SIG-M5 treated with dmso at 0.1 percent for 504 hours (cell line): Measurements from ENCODE around the gene STOX1.
"Not testable (repeated sequence)": the region's sequence is repeated elsewhere in the genome, so short reads cannot be mapped to it uniquely, and the experiment has no call there.

ENCODE experiments used
- DNase-seq: peaks from one replicate; lab custom pipeline; 2025; ENCODE audit not compliant: unreplicated experiment; lab: John Stamatoyannopoulos, UW

The STOX1 gene

DNA sequence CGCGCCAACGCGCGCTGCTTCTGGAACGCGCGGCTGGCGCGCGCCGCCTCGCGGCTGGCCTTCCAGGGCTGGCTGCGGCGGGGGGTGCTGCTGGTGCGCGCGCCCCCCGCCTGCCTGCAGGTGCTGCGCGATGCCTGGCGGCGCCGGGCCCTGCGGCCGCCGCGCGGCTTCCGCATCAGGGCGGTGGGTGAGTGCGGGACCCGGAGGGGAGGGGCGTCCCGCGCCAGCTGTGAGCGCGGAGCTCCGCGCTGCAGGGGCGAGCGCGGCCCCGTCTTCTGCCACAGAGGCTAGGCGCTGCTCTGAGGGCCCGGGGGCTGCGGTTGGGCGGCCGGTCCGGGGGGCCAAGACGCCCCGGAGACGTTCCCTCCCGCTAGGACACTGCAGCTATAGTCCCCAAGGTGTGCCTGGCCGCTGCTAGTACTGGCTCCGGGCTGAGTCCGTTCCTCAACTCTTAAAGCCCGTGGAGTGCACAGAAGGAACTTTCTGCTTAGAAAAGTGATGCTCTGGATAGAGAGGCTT is 811 bp downstream of the STOX1 start:
- not testable (repeated sequence) for DNase-seq

DNA sequence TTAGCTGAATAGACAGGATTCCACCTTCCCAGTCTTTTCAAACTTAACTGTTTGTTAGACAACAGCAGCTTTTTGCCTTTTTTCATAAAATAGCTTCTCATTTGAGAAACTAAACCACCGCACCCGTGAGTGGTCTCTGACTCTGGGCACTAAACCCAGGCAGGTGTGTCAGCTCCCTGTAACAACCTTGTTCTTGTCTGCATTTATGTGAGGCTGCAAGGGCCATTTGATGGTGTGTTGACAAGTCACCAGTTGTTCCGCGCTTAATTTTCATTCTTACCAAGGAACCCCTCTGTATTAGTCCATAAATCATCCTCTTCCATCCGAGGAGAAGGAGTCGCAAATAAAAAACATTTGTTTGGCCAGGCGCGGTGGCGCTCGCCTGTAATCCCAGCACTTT is 1.5 kb downstream of the STOX1 start:
- no peak for DNase-seq

DNA sequence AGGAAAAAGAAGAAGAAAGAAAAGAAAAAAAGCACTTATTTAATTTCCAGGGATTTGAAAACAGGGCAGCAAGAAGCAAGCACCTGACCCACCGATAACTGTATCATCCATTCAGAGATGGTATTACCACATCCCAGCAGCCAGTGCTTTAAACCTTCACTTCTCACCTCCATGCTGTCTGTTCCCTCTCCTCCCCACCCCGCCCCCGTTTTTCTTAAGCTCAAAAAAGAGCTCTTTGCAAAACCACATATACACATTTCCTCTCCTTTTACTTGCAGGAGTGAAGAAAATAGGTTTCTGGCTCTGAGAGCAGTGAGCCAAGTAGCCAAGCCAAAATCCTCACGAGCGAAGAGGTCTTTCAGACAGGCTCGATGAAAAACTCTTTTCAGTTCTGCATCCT is 2.2 kb downstream of the STOX1 start:
- DNase-seq = no peak

- no peak for DNase-seq
These were observed 2.6 kb downstream of the STOX1 start for GRCh38 chr10:68829952-68830351.

GRCh38 chr10:68831961-68832455 is 4.7 kb downstream of the STOX1 start:
- no peak for DNase-seq

- DNase-seq = no peak
These were observed 5.3 kb downstream of the STOX1 start for GRCh38 chr10:68832601-68833000.

DNA sequence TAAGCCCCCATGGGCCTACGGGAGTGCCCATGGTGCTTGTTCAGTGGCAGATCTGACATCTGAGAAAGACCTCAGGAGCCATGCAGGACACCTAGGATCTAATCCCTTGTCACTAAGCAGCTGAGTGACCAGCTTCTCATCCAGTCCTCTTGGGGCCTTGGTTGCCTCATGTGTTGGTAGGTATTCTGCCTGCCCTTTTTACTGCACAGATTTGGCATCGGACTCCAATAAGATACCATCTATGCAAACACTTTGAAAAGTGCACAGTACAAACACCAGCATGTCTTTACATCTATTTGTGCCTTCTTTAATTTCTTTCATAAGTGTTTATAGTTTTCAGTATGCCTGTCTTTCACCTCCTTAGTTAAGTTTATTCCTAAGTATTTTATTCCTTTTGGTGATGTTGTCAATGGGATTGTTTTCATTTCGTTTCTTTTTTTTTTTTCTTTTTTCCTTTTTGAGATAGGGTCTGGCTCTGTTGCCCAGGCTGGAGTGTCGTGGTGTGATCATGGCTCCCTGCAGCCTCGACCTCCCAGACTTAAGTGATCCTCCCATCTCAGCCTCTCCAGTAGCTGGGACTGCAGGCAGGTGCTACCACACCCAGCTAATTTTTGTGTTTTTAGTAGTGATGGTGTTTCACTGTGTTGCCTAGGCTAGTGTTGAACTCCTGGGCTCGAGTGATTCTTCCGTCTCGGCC is 10.4 kb downstream of the STOX1 start:
- no peak for DNase-seq

- DNase-seq = not testable (repeated sequence)
These were observed 13.3 kb downstream of the STOX1 start for GRCh38 chr10:68840650-68841049.

- no peak for DNase-seq
These were observed 20.9 kb downstream of the STOX1 start for GRCh38 chr10:68848281-68848680.

DNA sequence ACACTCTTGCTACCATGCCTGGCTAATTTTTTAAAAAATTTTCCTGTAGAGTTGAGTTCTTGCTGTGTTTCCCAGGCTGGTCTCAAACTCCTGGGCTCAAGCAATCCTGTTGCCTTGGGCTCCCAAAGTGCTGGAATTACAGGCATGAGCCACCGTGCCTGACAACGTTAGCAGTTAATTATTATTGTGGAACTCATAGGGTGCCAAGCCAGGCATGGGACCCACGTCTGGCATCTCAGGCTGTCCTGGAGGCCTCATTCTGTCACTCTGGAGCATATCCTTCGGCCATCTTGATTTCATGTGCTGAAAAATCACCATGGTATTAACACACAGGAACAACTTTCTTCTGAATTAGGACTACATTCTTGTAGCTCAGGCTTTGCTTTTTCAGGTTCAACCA is 21.5 kb downstream of the STOX1 start:
- DNase-seq = no peak

DNA sequence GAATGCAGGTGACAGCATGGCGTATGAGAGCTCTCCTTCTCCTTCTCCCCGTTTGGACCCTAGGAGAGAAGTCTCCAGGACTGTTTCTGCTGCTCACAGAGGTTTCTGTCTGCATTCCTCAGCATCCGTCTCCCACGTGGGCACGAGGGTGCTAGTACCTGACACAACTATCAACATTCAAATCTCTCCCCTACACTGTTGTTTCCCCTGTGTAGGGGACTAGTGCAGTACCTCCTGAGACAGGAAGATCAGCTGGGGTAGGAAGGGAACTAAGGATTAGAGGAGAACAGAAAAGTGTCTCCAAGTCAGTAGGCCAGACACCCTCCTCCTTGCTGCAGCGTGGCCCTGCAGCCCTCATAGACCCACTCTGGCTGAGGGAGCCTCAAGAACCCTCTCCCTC is 29.0 kb downstream of the STOX1 start:
- no peak for DNase-seq

DNA sequence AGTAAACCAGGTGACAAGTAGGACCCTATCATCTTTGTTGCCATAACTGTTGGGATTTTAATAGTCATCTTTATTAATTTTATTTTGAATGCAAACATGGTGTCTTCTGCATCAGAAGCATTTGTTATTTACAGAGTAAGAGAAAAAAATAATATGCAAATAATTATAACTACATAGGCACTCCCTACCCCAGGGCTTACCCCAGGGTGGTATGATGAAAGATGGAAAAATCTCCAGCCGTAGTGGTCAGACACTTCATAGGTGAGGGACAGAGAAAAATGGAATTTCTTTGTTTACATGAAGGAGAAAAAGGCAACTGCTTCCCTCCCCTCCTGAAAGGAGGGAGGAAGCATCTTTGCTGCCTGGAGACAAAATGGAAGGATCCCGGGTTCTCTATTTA is 29.7 kb downstream of the STOX1 start:
- DNase-seq = no peak

- DNase-seq = no peak
These were observed 33.9 kb downstream of the STOX1 start for GRCh38 chr10:68861253-68861652.

DNA sequence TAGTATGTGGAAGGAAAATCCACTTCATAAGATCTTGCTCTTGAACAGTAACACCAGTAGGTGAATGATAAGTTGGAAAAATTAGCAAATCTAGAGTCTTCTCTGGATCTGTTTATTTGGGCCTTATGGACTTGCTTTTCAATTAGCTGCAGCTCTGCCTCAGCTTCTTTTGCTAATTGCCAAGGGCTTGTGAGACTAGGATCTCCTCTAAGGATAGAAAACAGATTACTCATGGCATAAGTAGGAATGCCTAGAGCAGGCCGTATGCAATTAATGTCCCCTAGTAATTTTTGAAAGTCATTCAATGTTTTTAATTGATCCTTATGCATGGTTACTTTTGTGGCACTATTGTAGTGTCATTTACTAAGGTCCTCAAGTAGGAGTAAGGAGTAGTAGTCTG is 37.3 kb downstream of the STOX1 start:
- DNase-seq = no peak

GRCh38 chr10:68868173-68868572 is 40.8 kb downstream of the STOX1 start:
- not testable (repeated sequence) for DNase-seq

GRCh38 chr10:68869623-68870022 is 42.3 kb downstream of the STOX1 start:
- DNase-seq = no peak

- no peak for DNase-seq
These were observed 42.7 kb downstream of the STOX1 start for GRCh38 chr10:68870061-68870460.

GRCh38 chr10:68870545-68871104 is 43.3 kb downstream of the STOX1 start:
- DNase-seq = no peak

- no peak for DNase-seq
These were observed 43.9 kb downstream of the STOX1 start for GRCh38 chr10:68871105-68871711.

GRCh38 chr10:68871731-68872342 is 44.5 kb downstream of the STOX1 start:
- DNase-seq = no peak

DNA sequence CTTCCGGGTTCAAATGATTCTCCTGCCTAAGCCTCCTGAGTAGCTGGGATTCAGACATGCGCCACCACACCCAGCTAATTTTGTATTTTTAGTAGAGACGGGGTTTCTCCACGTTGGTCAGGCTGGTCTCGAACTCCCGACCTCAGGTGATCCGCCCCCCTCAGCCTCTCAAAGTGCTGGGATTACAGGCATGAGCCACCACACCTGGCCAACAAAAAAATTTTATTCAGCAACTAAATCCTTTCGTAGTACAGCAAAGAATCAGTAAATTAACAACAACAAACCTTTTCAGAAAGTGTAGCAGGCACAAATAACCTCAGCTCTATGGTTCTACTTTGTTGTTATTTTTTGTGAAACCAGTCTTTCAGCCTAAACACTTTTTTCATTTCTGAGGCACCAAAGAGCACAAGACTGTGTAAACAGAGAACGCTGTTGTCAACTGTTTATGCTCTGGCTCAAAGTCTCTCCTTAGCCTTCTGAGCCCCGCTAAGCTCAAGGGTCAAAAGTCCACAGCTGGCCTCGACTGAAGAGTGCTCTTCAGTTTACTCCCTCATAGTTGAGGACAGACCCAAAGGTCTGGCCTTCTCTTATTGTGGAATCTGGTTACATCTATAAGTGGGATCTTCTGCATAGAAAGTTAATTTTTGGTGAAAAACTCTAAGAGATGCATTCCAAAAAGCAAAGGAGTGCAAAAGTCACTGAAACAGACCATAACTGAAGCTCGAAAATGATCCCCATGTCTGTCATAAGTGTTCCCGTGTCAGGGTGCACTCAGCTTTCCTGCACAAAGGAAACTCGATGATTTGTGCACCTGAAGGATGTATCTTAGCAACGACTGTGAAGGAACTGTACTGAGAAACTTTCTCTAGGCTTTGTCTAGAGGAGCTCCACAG is 49.2 kb downstream of the STOX1 start:
- DNase-seq = no peak
